Islet of Langerhans (tissue), 1 donor: ENCODE measurements around the gene ETV5.
A peak's percentile ranks its signal among the peaks of the same experiment; 100 is the strongest.

Source experiments
- FAIRE-seq: peaks from one replicate; lab custom pipeline; 2011; peaks lifted over from hg19 to GRCh38; lab: Jason Lieb, UNC

The ETV5 gene

DNA sequence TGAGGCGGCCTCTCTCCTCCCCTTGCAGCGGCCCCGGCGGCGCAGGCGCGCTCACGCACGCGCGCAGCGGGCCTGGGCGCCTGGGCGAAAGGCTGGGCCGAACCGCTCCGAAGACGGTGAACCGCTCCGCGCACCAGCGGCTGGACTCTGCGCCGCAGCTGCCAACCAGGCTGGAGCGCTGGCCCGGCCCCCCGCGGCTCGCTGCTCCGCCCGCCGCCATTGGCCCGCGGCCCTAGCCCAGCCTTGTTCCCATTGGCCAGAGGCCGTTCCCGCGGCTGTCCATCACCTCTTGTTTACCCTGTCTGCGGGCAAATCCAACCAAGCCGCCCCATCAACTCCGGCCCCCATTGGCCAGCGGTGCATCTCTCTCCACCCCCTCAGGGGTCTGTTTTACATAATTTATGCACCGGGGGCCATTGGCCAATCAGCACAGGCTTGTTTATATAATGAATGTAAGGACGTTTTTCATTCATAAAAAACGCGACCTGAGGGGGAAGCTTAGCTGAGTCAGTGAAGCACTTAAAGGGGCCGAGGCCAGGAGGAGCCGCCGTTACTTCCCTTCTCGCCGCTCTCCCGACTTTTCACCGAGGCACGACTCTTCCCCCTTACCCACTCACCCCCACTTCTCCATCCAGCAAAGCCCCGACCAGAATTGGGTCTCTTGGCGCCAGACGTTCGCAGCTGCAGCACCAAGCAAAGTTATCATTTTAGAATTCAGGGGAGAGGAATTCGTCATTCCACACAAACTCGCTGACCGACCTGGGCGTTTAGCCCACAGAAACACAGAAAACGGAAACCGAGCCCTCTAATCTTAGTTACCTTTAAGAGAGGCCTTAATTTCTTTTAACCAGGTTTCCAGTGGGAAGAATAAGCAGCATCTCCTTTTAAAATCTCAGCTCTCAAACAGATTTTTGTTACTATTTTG lies at the start of gene ETV5:
ETV5 (minus strand) TSS at position 149 of the 925 bp plus-strand sequence. CDS start 3,221 bp downstream, outside the sequence.
- FAIRE-seq, result peak; percentile 93

GRCh38 chr3:186154641-186155040 lies 45.8 kb upstream of the ETV5 start:
- FAIRE-seq, result no peak

DNA sequence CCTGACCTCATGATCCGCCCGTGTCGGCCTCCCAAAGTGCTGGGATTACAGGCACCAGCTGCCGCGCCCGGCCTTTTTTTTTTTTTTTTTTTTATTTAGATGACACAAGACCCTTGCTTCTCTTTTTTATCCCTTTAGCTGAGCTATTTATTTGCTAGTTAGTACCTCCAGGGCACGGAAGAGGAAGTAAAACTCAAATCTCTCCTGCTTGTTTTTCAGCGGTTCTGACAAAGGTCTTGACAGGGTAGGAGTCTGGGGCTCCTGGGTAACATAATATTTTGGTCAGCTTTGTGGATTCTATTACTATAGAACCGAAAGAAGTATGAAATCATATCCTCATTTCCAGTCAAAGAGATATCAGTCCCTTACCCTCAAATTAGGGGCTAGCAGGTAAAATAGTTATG lies 44.0 kb upstream of the ETV5 start:
- FAIRE-seq, result no peak

DNA sequence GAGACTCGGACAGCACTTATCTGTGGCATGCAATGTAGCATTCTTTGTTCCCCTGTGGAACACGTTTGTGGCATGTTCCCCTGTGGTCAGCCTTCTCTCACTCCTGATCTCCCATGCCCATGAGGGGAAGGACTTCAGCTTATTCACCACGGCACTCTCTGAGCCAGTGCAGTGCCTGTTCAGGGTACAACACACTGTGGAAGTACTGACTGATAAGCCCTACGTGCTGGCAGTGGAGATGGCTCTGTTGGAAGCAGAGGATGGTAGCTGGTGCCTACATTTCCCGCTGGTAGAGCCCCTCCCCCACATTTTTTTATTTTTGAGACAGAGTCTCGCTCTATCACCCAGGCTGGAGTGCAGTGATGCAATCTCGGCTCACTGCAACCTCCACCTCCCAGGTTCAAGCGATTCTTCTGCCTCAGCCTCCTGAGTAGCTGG lies 43.5 kb upstream of the ETV5 start:
- no peak for FAIRE-seq

DNA sequence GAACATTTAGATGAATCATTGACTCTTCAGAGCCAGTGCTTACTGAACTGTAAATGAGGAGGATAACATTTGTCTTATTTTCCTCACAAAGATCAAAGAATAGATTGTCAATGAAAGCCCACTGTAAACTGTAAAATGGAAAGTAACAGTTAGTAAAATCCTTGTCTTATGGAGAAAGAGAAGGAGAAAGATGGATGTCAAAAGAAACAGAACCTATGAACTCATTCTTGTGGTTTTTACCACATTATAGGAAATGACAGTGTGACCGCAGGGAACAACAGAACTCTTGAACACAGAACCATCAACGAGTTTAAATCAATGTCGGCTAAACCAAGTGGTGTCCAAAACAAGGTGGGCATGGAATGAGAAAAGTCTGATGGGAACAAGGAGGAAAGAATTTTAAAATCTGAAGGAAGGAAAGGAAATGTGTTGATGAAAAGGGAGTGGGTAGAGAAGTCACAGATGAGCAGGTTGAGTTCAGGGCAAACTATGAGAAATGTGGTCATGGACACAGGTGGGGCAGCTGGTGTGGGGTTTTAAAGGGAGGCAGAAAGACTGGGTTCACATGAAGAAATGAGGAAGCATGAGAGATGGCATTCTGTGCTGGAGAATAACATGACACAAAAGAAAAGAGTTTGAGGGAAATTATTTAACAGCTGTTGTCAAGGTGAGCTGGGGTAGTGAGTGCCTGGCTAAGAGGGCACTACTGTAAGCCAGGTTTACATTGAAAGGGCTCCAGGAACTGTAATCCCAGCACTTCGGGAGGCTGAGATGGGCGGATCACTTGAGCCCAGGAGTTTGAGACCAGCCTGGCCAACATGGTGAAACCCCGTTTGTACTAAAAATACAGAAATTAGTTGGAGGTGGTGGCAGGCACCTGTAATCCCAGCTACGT lies 42.4 kb upstream of the ETV5 start:
- FAIRE-seq, result no peak

DNA sequence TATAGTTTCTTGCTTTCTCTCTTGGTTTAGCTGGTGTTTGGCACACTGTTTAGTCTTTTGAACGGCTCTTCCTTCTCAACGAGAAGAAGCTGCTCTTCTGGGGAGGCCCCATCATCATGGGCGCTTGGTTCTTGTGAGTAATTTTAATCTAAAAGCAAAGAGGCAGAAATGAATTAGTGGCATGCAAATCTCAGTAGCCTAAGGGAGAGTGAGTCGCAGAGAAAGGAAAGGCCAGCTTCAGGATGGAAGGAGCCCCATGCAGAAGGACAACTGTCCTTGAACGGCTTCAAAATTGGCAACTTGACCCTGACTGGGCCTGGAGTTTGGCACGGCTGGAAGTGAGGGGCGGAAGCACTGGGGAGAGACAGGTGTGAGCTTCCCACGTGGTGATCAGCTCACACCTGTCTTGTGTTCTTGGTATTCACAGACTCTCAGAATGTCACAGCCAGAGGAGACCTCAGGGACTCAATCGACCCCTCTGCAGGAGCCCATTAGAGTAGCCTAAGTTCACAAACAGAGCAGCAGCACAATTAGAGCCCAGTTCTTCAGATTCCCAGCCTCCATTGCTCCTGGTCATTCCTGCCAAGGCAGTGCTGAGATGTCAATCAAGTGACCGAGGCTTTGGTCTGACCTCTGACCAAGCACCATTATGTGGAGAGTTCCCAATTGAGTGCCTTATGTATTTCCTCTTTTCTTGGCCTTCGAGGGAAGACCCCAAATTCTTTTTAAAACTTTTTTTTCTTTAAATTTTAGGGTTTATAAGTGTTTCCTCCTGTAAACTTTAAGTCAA lies 41.3 kb upstream of the ETV5 start:
- FAIRE-seq, result no peak

GRCh38 chr3:186149319-186149960 lies 40.6 kb upstream of the ETV5 start:
- FAIRE-seq, result no peak

DNA sequence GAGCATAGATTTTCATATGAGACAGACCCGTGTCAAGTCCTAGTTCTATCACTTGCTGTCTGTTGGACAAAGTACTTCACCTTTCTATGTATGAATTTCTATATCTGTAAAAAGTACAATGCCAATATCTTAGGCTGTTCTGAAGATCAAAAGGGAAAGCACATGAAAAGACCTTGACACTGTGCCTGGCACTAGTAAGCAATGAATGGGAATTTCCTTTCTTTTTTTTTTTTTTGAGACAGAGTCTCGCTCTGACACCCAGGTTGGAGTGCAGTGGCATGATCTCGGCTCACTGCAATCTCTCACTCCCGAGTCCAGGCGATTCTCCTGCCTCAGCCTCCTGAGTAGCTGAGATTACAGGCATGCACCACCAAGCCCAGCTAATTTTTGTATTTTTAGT lies 35.4 kb upstream of the ETV5 start:
- FAIRE-seq, result no peak

GRCh38 chr3:186143250-186143649 lies 34.4 kb upstream of the ETV5 start:
- FAIRE-seq, result no peak

DNA sequence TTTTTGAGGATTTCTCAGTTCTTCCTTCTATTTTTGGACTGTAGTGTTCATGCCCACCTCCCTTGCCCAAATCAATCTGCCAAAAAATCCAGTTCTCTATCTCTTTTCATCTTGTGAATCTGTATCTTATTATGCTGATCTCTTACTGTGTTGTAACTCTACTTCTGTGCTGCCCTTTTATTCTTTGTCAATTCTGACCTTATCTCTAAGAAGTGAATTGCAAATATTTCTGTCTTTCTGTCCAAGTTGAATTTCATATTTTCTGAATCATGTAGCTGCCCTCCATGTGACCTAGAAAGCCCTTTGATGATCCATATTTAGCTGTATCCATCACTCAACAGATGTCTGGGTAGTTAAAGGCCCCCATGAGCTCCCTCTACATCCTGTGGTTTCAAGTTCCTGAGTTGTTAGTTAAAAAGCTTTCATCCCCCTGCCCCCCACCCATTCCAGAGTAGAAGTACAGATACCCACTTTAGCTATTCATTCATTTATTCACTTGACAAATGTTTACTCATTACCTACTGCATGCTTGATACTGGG lies 33.6 kb upstream of the ETV5 start:
- FAIRE-seq, result no peak

GRCh38 chr3:186141790-186142189 lies 32.9 kb upstream of the ETV5 start:
- FAIRE-seq, result no peak

- no peak for FAIRE-seq
Observed at GRCh38 chr3:186138272-186138981, 29.5 kb upstream of the ETV5 start.

- FAIRE-seq, result no peak
Observed at GRCh38 chr3:186137051-186137685, 28.3 kb upstream of the ETV5 start.

- no peak for FAIRE-seq
Observed at GRCh38 chr3:186133980-186134379, 25.1 kb upstream of the ETV5 start.

DNA sequence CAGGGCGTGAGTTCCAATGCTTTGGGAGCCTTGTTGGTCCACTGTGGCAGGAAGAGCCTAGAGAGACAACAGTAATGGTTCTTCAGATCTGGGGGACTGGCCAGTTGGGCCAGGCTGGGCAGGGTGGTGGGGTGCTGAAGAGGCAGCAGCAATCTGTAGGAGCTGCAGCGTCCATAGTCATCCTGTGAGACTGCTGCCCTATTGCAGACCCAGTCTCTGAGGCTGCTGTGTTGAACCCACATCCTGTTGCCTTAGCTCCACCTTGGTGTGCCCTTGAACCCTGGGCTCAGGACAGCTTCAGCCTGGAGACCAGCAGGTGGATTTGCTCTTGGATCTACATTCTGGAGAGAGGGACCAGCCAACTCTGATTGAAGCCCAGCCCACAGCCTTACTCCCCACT lies 23.6 kb upstream of the ETV5 start:
- no peak for FAIRE-seq

GRCh38 chr3:186129206-186129605 lies 20.3 kb upstream of the ETV5 start:
- no peak for FAIRE-seq

DNA sequence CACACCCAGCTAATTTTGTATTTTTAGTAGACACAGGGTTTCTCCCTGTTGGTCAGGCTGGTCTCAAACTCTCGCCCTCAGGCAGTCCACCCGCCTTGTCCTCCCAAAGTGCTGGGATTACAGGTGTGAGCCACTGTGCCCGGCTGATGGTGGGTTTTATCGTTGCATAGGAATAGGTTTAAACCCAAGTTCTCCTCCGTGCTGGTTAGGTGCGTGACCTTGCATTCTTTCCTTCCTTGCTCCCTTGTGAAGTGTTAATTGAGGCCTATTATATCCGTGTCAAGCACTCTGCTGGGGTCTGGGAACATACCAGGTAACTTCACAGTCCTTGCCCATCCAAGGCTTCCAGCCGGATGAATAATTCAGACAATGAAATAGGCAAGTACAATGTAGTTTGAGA lies 19.3 kb upstream of the ETV5 start:
- FAIRE-seq, result no peak

DNA sequence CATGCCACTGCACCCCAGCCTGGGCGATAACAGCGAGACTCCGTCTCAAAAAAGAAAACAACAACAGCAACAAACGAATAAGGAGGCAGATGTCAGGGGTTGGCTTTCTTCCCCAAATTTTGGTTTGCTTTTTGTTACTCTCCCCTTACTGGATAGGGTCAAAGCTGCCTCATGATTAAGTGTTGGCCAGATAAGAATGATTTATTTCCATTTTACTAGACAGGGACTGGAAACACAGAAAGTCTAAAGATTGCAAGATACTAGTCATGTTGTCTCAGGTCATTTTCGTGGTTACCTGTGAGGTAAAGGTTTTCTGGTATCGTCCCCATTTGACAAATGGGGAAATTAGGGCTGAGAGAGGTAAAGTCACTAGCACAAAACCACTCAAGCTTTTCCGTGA lies 18.6 kb upstream of the ETV5 start:
- no peak for FAIRE-seq

- FAIRE-seq, result no peak
Observed at GRCh38 chr3:186125118-186125517, 16.2 kb upstream of the ETV5 start.

GRCh38 chr3:186124592-186124991 lies 15.7 kb upstream of the ETV5 start:
- FAIRE-seq, result no peak
